Activated CD8-positive, alpha-beta memory T cell treated with anti-CD3 and anti-CD28 coated beads for 36 hours (primary cell): ENCODE data around the gene EPB41L2. TPM values are rescaled to one million over a fixed set of nuclear protein-coding genes. Genes with fewer than 3 reads are reported as not detected.
"Not testable (repeated sequence)": the region's sequence is repeated elsewhere in the genome, so short reads cannot be mapped to it uniquely, and the experiment has no call there.

Source experiments
- CTCF ChIA-PET: fragments of 350-600 bp; sonication (Branson Sonifier 250); formaldehyde crosslinking; loops from one replicate; lab custom pipeline; 2021; ENCODE audit warnings: antibody characterized with exemption; lab: Charles Lee
- POLR2A ChIA-PET: fragments of 350-600 bp; sonication (Branson Sonifier 250); formaldehyde crosslinking; loops from one replicate; lab custom pipeline; 2021; ENCODE audit warnings: antibody characterized with exemption; lab: Charles Lee
- total RNA-seq, 2 experiments: library from RNA; stranded (reverse); gene quantifications; one replicate each; pipeline ENCODE4 v1.2.3, GENCODE V29; 2021

EPB41L2 gene
- total RNA-seq, 2 experiments from 2014 or later: 34.3 to 40.4 TPM

DNA sequence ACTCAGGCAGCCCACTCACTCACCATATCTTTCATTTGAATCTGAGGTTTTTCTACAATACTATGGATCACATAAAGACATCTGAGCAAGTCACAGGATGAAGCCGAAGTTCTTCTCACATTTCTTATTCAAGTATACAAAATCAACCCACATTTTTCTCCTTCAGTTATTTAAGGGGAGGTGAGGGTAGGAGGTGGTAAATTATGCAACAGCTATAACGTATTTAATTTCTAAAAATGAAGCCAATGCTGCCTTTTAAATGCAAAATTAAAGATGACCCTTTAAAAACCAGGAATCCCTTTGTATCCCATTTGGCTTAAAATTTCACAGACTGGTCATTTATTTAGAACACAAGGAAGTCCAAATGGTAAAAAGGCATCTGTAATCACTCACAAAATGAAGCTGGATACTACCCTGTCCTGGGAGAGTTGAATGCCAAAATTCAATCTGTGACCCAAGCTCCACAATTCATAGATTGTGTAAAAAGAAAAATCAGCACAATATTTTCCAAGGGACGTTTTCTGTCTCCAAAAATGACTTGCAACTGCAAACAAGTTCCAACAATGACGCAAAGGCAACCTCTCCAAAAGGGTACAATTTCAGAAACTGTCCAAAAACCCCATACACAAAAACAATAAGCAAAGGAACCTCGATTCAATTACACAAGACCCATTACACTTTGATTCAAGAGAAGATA lies 48.8 kb downstream of the EPB41L2 start:
- ChIA-PET CTCF (no interaction called here), POLR2A (no interaction called here)

DNA sequence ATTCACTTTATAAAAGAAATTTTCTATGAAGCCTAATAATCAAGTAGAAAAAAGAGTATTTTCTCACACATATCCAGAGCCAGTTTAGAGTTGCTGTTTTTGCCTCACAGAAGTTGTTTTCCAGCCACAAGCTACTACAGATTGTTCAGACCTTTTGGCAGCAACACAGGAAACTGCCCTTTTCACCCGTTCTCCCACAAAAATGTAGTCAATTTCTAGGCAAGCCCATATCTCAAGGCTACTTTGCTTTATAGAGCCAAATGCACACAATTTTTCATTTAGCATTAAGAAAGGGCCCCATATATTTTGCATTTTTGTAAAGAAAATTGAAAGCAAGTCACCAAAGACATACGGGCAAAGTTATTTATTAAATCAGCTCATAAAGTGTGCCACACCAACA lies 49.5 kb downstream of the EPB41L2 start:
- CTCF ChIA-PET: no interaction called here

GRCh38 chr6:131009790-131010189 lies 53.3 kb downstream of the EPB41L2 start:
- CTCF ChIA-PET: no interaction called here
- POLR2A ChIA-PET: no interaction called here

More for the DNA sequence above, 49.5 kb downstream of the EPB41L2 start:
- POLR2A ChIA-PET: no interaction called here

- POLR2A ChIA-PET, CTCF ChIA-PET: not testable (repeated sequence)
These were observed 54.1 kb downstream of the EPB41L2 start for GRCh38 chr6:131008965-131009364.

GRCh38 chr6:131007964-131008363 lies 55.1 kb downstream of the EPB41L2 start:
- CTCF ChIA-PET, POLR2A ChIA-PET: not testable (repeated sequence)

DNA sequence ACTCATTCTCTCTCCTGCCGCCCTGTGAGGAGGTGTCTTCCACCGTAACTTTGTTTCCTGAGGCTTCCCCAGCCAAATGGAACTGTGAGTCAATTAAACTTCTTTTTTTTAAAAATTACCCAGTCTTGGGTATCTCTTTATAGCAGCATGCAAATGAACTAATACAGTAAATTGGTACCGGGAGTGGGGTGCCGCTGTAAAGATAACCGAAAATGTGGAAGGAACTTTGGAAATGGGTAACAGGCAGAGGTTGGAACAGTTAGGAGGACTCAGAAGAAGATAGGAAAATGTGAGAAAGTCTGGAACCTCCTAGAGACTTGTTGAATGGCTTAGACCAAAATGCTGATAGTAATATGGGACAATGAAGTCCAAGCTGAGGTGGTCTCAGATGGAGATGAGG lies 55.8 kb downstream of the EPB41L2 start:
- ChIA-PET CTCF (no interaction called here), POLR2A (no interaction called here)

DNA sequence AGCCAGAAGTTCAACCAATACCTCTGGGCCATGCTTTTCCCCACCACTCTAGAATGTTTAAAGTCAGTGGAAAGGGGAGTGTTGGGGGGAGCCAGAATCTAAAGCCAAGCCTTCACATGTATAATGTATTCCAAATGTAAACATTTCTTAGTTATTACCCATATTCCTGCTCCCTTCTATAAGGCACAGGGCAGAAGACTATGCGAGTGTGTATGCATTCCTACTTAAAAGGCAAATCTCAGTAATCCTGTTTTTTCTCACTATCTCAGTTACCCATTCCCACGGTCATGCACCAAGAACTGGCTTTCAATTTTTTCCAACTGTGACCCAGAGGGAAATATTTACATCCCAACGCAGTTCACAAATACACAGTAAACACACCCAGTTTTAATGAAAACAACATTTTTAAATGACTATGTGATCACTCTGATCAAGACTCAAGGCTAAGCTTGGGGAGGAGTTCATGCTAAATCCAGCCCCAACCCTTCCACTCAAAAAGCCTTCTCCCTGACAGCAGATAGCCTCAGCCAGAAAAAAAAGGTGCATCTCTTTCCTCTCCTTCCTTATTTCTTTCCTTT lies 57.5 kb downstream of the EPB41L2 start:
- CTCF ChIA-PET: no interaction called here

GRCh38 chr6:131004936-131005335 lies 58.1 kb downstream of the EPB41L2 start:
- CTCF ChIA-PET: no interaction called here
- POLR2A ChIA-PET: no interaction called here

More for the DNA sequence above, 57.5 kb downstream of the EPB41L2 start:
- POLR2A ChIA-PET: no interaction called here

GRCh38 chr6:131004387-131004755 lies 58.7 kb downstream of the EPB41L2 start:
- ChIA-PET CTCF (no interaction called here), POLR2A (no interaction called here)

- CTCF ChIA-PET: no interaction called here
- POLR2A ChIA-PET: no interaction called here
These were observed 59.3 kb downstream of the EPB41L2 start for GRCh38 chr6:131003488-131004386.

DNA sequence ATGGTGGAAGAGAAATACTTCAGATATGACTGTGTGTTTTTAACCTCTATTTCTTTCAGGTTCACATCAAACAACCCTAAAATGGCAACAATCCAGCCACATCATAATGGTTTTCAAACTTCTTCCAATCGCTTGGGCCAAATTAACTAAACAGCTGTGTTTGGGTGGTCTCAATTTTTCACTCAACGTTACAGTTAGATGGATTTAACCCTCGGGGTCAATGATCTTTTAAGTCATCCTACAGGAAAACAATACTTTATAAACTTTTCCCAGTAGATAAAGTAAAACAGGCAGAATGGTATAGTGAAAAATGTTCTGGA lies 60.4 kb downstream of the EPB41L2 start:
- CTCF ChIA-PET: no interaction called here
- POLR2A ChIA-PET: no interaction called here

DNA sequence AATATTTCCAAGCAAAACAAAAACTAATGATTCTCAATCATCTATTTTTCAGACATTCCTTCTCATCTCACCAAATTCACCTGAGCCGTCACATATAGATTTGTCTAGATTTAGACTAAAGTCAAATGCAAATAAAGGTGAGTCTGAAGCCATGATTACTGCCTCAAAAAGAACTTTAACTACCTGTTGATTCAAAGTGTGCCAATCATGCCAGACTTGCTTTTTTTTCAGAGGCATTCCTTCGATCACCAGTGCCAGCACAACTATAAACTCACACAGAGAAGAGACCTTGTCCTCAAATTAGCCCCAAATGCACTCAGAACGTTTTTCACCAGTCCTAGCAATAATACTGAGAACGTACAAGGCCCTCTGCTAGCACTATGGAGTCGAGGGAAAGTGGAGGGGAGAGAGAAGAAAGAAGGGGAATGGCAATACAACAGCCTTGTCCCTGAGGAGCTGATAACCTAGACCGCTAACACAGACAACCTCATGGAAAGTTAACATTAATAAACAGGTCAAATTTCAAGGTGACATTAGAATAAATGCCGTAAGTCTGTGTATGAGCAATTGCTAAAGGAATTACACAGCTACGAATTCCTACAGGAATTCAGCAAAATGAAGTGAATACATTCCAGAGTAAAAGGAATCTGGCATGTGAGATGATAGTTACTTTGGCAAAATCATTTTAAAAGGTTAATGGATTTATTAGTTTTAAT lies 60.9 kb downstream of the EPB41L2 start:
- POLR2A ChIA-PET: no interaction called here
- CTCF ChIA-PET: no interaction called here

DNA sequence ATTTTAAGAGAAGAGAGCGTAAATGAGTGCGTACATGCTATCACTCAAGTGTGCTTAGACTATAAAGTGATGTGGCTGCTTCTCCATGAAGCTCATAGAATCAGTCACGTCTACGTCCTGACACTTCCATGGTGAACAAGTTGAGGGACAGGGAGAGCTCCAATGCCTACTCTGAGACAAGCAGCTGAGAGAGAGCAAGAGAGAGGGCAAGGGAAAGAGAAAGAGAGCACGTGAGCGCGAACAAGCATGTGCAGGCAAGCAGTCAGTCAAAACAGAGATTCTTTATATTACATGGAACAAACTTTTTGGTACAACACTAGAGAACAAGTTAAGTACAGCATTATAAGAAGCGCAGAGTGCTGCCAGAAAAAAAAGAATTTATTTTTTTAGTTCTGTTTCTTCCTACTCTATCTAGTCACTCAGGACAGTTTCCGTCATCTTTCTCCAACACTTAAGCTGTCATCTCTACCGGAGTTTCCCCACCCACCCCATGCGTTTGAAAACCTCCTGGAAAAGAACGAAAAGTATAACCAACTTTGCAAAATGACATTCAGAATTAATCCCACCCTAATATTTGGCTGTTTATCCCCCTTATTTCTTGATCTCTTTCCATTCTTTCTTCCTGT lies 61.8 kb downstream of the EPB41L2 start:
- CTCF ChIA-PET: no interaction called here
- POLR2A ChIA-PET: no interaction called here

GRCh38 chr6:131000544-131000943 lies 62.5 kb downstream of the EPB41L2 start:
- POLR2A ChIA-PET: no interaction called here
- CTCF ChIA-PET: no interaction called here

- CTCF ChIA-PET: no interaction called here
- POLR2A ChIA-PET: no interaction called here
These were observed 65.8 kb downstream of the EPB41L2 start for GRCh38 chr6:130997061-130997753.

DNA sequence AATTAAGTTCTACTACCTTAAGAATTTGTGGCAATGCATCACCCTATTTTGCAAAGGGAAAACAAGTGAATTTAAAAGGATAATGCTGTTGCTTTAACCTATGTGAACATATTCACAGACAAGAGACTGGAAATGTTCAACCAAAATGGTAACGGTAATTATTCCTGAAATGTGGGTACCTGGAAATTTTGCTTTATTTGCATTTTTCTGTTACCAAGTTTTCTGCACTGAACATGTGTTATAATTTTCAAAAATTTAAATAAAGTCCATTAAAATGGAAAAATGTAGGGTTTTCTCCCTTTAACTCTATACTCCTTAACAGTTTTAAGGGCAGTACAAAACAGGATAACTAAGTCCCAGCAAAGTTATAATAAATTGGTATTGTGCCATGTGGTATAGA lies 66.4 kb downstream of the EPB41L2 start:
- CTCF ChIA-PET: no interaction called here
- POLR2A ChIA-PET: no interaction called here

GRCh38 chr6:130995783-130996447 lies 67.1 kb downstream of the EPB41L2 start:
- ChIA-PET POLR2A (no interaction called here), CTCF (no interaction called here)

DNA sequence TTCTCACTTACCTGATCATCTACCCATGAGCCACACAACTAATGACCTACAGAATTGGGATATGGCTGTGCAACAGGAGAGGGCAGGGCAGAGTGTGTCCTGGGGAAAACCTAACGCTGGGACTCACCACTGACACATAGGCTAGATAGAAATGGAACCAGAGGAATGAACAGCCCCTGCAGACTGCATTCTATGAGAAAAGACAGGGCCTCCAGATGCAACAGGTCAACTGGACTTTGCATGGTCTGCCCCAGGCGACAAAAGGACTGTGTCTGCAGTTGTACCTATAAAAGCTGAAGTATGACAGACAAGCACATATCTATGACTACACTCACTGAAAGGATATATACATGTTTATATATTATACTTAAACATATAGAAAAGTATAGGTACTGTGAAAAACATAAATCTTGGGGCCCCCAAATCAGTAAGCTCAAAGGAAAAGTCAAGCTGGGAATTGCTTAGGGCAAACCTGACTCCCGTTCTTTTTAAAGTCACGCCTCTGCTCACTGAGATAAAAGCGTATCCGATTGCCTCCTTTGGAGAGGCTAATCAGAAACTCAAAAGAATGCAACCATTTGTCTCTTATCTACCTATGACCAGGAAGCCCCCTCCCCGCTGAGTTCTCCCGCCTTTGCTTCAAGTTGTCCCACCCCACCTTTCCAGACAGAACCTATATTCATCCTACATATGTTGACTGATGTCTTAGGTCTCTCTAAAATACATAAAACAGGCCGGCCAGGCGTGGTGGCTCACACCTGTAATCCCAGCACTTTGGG lies 68.5 kb downstream of the EPB41L2 start:
- ChIA-PET CTCF (no interaction called here), POLR2A (no interaction called here)
